ENCODE results near the gene RNF8.

- TF ChIP-seq POLR2A (IDR thresholded peaks at IDR 0.05) (no peak), CTCF (IDR thresholded peaks at IDR 0.05) (no peak)
These were observed 21.6 kb downstream of the RNF8 start for GRCh38 chr6:37375376-37375775.
